H1 (cell line): ENCODE measurements around the gene NAPA. TPM values are rescaled to one million over a fixed set of nuclear protein-coding genes. Genes with fewer than 3 reads are reported as not detected.
A peak's percentile ranks its signal among the peaks of the same experiment; 100 is the strongest.

Experiments used
- CTCF ChIA-PET: fragments of 300-600 bp; sonication (Branson Sonifier 250); formaldehyde crosslinking; loops from one replicate; lab custom pipeline; 2021; ENCODE audit not compliant: partially characterized antibody; lab: Charles Lee
- POLR2A ChIA-PET: fragments of 300-600 bp; sonication (Branson Sonifier 250); formaldehyde crosslinking; loops from one replicate; lab custom pipeline; 2021; ENCODE audit warnings: inconsistent platforms; ENCODE audit not compliant: partially characterized antibody; lab: Charles Lee
- DNase-seq, 2 experiments: peaks; one replicate each; pipeline versions ENCODE4 v3.0.0 to v3.0.0-alpha.2; 2010 to 2022; ENCODE audit warnings: low spot score in 2 of 2, low read depth in 1 of 2, mixed read lengths in 1 of 2
- FAIRE-seq: peaks from 2 replicates; lab custom pipeline; 2011; peaks lifted over from hg19 to GRCh38; lab: Jason Lieb, UNC
- H2AFZ ChIP-seq: 2 replicates; pipeline ENCODE4 v1.8.1; 2012; ENCODE audit warnings: low read length, inconsistent platforms
- H2AK5ac ChIP-seq: 2 replicates; pipeline ENCODE4 v1.6.1; 2013; ENCODE audit warnings: low read depth, low read length
- H2BK120ac ChIP-seq: replicated peaks from 2 replicates; pipeline ENCODE3; 2013; ENCODE audit warnings: low read depth, low read length, inconsistent platforms
- H2BK12ac ChIP-seq: 2 replicates; pipeline ENCODE4 v1.6.1; 2013; ENCODE audit warnings: low read depth, low read length
- H2BK15ac ChIP-seq: 2 replicates; pipeline ENCODE4 v1.6.1; 2013; ENCODE audit warnings: low read length
- H2BK20ac ChIP-seq: 2 replicates; pipeline ENCODE4 v1.6.1; 2013; ENCODE audit warnings: low read length
- H2BK5ac ChIP-seq: 2 replicates; pipeline ENCODE4 v1.6.1; 2013; ENCODE audit warnings: low read depth, low read length
- H3K14ac ChIP-seq: 2 replicates; pipeline ENCODE4 v1.6.1; 2013; ENCODE audit warnings: inconsistent platforms; ENCODE audit not compliant: insufficient read length
- H3K18ac ChIP-seq: 2 replicates; pipeline ENCODE4 v1.6.1; 2013; ENCODE audit warnings: low read length; ENCODE audit errors: extremely low read depth
- H3K23ac ChIP-seq: 2 replicates; pipeline ENCODE4 v1.6.1; 2013; ENCODE audit warnings: inconsistent platforms; ENCODE audit not compliant: insufficient read length
- H3K23me2 ChIP-seq: 2 replicates; pipeline ENCODE4 v1.6.1; 2013; ENCODE audit warnings: low read depth, low read length
- H3K27ac ChIP-seq: 2 replicates; pipeline ENCODE4 v1.6.1; 2011; ENCODE audit warnings: low read depth, low read length, inconsistent platforms
- H3K27me3 ChIP-seq, 4 experiments: replicated peaks in 1 of 4; 1 replicate in 1 of 4; 2 replicates in 3 of 4; pipeline versions ENCODE4 v1.6.1 to v1.8.1; 2011 to 2013; ENCODE audit warnings: low read length in 3 of 4, mild to moderate bottlenecking in 3 of 4, inconsistent platforms in 2 of 4, mixed read lengths in 2 of 4, moderate library complexity in 1 of 4; ENCODE audit not compliant: control insufficient read depth in 3 of 4, insufficient read depth in 3 of 4; ENCODE audit errors: extremely low read depth in 1 of 4
- H3K36me3 ChIP-seq, 4 experiments: 2 replicates each; pipeline versions ENCODE4 v1.6.1 to v1.8.1; 2011 to 2013; ENCODE audit warnings: mild to moderate bottlenecking in 4 of 4, low read length in 3 of 4, moderate library complexity in 2 of 4, control low read depth in 1 of 4, inconsistent platforms in 1 of 4; ENCODE audit not compliant: insufficient read depth in 4 of 4, control insufficient read depth in 2 of 4
- H3K4ac ChIP-seq: replicated peaks from 2 replicates; pipeline ENCODE3; 2013; ENCODE audit warnings: low read length, low read depth, mixed read lengths, inconsistent platforms; ENCODE audit not compliant: insufficient read length
- H3K4me1 ChIP-seq, 4 experiments: replicated peaks in 1 of 4; 1 replicate in 1 of 4; 2 replicates in 3 of 4; pipeline versions ENCODE4 v1.6.1 to v1.8.1; 2011 to 2013; ENCODE audit warnings: low read length in 3 of 4, inconsistent platforms in 2 of 4, mixed read lengths in 1 of 4; ENCODE audit not compliant: insufficient read depth in 4 of 4, control insufficient read depth in 3 of 4
- H3K4me2 ChIP-seq, 2 experiments: 2 replicates each; pipeline versions ENCODE4 v1.6.1 to v1.8.1; 2011 to 2013; ENCODE audit warnings: low read depth in 2 of 2, low read length in 2 of 2, control low read depth in 1 of 2, inconsistent platforms in 1 of 2, mild to moderate bottlenecking in 1 of 2; ENCODE audit not compliant: insufficient read depth in 1 of 2
- H3K4me3 ChIP-seq, 4 experiments: fragments of 200-600, 300-600 bp in 1 of 4; sonication (generic), shearing (Covaris generic), sonication (Bioruptor Twin) in 1 of 4; 2 replicates each; pipeline versions ENCODE4 v1.5.1 to v1.8.1; 2011 to 2016; ENCODE audit warnings: low read length in 4 of 4, low read depth in 3 of 4, control low read depth in 2 of 4, inconsistent platforms in 2 of 4, mild to moderate bottlenecking in 2 of 4, mixed read lengths in 1 of 4, moderate library complexity in 1 of 4; ENCODE audit not compliant: insufficient read depth in 2 of 4; ENCODE audit errors: extremely low read depth in 1 of 4
- H3K56ac ChIP-seq: replicated peaks from 2 replicates; pipeline ENCODE3; 2013; ENCODE audit warnings: low read depth, mild to moderate bottlenecking, mixed read lengths, low read length, inconsistent platforms; ENCODE audit not compliant: insufficient read length
- H3K79me1 ChIP-seq: 2 replicates; pipeline ENCODE4 v1.6.1; 2013; ENCODE audit warnings: low read depth, low read length, control low read depth
- H3K79me2 ChIP-seq, 2 experiments: 2 replicates each; pipeline versions ENCODE4 v1.6.1 to v1.8.1; 2012 to 2013; ENCODE audit warnings: low read length in 2 of 2, mild to moderate bottlenecking in 2 of 2, inconsistent platforms in 1 of 2; ENCODE audit not compliant: insufficient read depth in 2 of 2, control insufficient read depth in 1 of 2
- H3K9ac ChIP-seq, 4 experiments: replicated peaks in 1 of 4; 1 replicate in 1 of 4; 2 replicates in 3 of 4; pipeline versions ENCODE4 v1.6.1 to v1.8.1; 2011 to 2013; ENCODE audit warnings: low read depth in 3 of 4, low read length in 3 of 4, control low read depth in 2 of 4, mild to moderate bottlenecking in 2 of 4, moderate library complexity in 2 of 4, inconsistent platforms in 1 of 4; ENCODE audit errors: extremely low read depth in 1 of 4
- H3K9me3 ChIP-seq, 2 experiments: 2 replicates each; pipeline versions ENCODE4 v1.6.1 to v1.8.1; 2012 to 2013; ENCODE audit warnings: mild to moderate bottlenecking in 2 of 2, moderate library complexity in 2 of 2, control low read depth in 1 of 2, inconsistent platforms in 1 of 2, low read depth in 1 of 2, low read length in 1 of 2, mixed read lengths in 1 of 2; ENCODE audit not compliant: insufficient read depth in 2 of 2
- H4K20me1 ChIP-seq, 2 experiments: replicated peaks in 1 of 2; 2 replicates each; pipeline versions ENCODE3 to v1.8.1; 2011 to 2013; ENCODE audit warnings: inconsistent platforms in 2 of 2, low read length in 2 of 2, mild to moderate bottlenecking in 1 of 2; ENCODE audit not compliant: insufficient read depth in 2 of 2, control insufficient read depth in 1 of 2
- H4K5ac ChIP-seq: 2 replicates; pipeline ENCODE4 v1.6.1; 2013; ENCODE audit warnings: low read length, low read depth, mixed read lengths, inconsistent platforms; ENCODE audit not compliant: insufficient read length
- H4K8ac ChIP-seq: 2 replicates; pipeline ENCODE4 v1.8.0; 2013; ENCODE audit warnings: mild to moderate bottlenecking, moderate library complexity, low read length, inconsistent platforms; ENCODE audit not compliant: insufficient read depth; ENCODE audit errors: extremely low read depth
- H4K91ac ChIP-seq: replicated peaks from 2 replicates; pipeline ENCODE3; 2013; ENCODE audit warnings: low read length, mixed read lengths, inconsistent platforms; ENCODE audit not compliant: insufficient read length
- BACH1 ChIP-seq: IDR thresholded peaks from 2 replicates; pipeline ENCODE4 v1.6.1; 2012; ENCODE audit warnings: low read length, improper control_type of control experiment
- CTCF ChIP-seq, 3 experiments: IDR thresholded peaks; 1 replicate in 2 of 3; 2 replicates in 1 of 3; pipeline versions ENCODE4 v1.5.1 to v1.6.1; 2011; ENCODE audit warnings: low read length in 3 of 3, mild to moderate bottlenecking in 3 of 3, inconsistent platforms in 2 of 3, low read depth in 1 of 3, moderate library complexity in 1 of 3; ENCODE audit not compliant: insufficient read depth in 1 of 3; ENCODE audit errors: control extremely low read depth in 1 of 3
- NANOG ChIP-seq: IDR thresholded peaks from 2 replicates; pipeline ENCODE4 v1.6.1; 2011; ENCODE audit warnings: low read length, low read depth, mild to moderate bottlenecking, inconsistent platforms; ENCODE audit not compliant: insufficient read depth, poor library complexity, severe bottlenecking
- SAP30 ChIP-seq: fragments of 300-600 bp; sonication (generic); IDR thresholded peaks from 2 replicates; pipeline ENCODE4 v1.7.1; 2012; ENCODE audit warnings: low read length, moderate library complexity, mild to moderate bottlenecking, inconsistent platforms; ENCODE audit not compliant: insufficient read depth, insufficient replicate concordance
- SIN3A ChIP-seq, 2 experiments: IDR thresholded peaks in 1 of 2; conservative IDR thresholded peaks in 1 of 2; 2 replicates each; pipeline ENCODE4 v1.6.1; 2011 to 2012; ENCODE audit warnings: low read length in 2 of 2, improper control_type of control experiment in 1 of 2, low read depth in 1 of 2, mild to moderate bottlenecking in 1 of 2
- WGBS, 2 experiments: shearing (Covaris generic) in 1 of 2; methylation state at CpG; one replicate each; pipeline versions ENCODE4 v1.1.6 to v1.1.7; 2013 to 2015; ENCODE audit warnings: low lambda C conversion rate in 2 of 2, mixed read lengths in 2 of 2, inconsistent platforms in 1 of 2, low coverage in 1 of 2, missing lambda C conversion rate in 1 of 2; ENCODE audit not compliant: insufficient replicate concordance in 2 of 2, insufficient coverage in 1 of 2, insufficient read length in 1 of 2; ENCODE audit errors: extremely low coverage in 1 of 2, missing lambda C conversion rate in 1 of 2; 5-methylcytosine and 5-hydroxymethylcytosine counted together
- polyA plus RNA-seq, 7 experiments: library from polyadenylated mRNA; depleted of rRNA in 3 of 7; stranded (reverse) in 5 of 7; unstranded in 2 of 7; fragments of >200 nt in 5 of 7; fragments of 200-250 nt in 2 of 7; gene quantifications; 1 replicate in 5 of 7; 2 replicates in 1 of 7; 4 replicates in 1 of 7; pipeline versions ENCODE4 v1.2.1 to v1.2.3, GENCODE V29; 2011 to 2013; ENCODE audit warnings: missing spikeins in 2 of 7, mixed read lengths in 2 of 7
- total RNA-seq: library from RNA; stranded (reverse); fragmentation: NEBNext Ultra II Directional; extraction: Animal tissue kit (Norgen Biotek cat#: 25700); gene quantifications from 2 replicates; pipeline ENCODE4 v1.2.1, GENCODE V29; 2021

NAPA gene
- total and polyA plus RNA-seq, 2 of the 8 experiments (the other 6 are each of a cell fraction or from before 2014, with no cell fraction given) = 58.5 to 78.2 TPM

- peak overlapping the region; percentile 34 for H4K5ac ChIP-seq
- no peak overlapping the region for H3K14ac ChIP-seq
- no peaks in the 10 kb centered on the region for H3K36me3 ChIP-seq
- H2BK12ac ChIP-seq = peak overlapping the region; percentile 68; the same call in 1 of the 2 replicates
- no peak overlapping the region for H3K23ac ChIP-seq
- FAIRE-seq = no peak
- H3K9ac ChIP-seq = peak overlapping the region; percentile 81 to 92 (median 85)
- CTCF ChIA-PET = interaction anchor here (0.6 to 2.9 kb wide), 10 partner anchors 11 to 274 kb away, joined by 3 to 15 read pairs (median 5); no protein-coding TSS in a partner anchor
- H4K20me1 ChIP-seq = peaks cover 3 to 23% of the 10 kb centered on the region in 2 experiments
- no peaks in the 10 kb centered on the region for H3K9me3 ChIP-seq
- H3K4me2 ChIP-seq = peak overlapping the region; percentile 81 to 90
- no peak overlapping the region for H2AK5ac ChIP-seq
- peak overlapping the region; percentile 31; the same call in 1 of the 2 replicates for H4K8ac ChIP-seq
- 12% methylated on average over 36 of the region's 40 CpGs; no CpG with 5 or more reads in 1 of the 2 experiments for WGBS, 2 experiments
- DNase-seq = no peak
- TF ChIP-seq CTCF (IDR thresholded peaks at IDR 0.05; ENCODE audit: control extremely low read depth in 1 of 3, insufficient read depth in 1 of 3, low read depth in 1 of 3, low read length in 3 of 3) (no peak), SIN3A (conservative IDR thresholded peaks at IDR 0.05 in 1 of 2, IDR thresholded peaks at IDR 0.05 in 1 of 2; ENCODE audit: low read depth in 1 of 2, low read length in 2 of 2) (no peak), SAP30 (peak; percentile 87), BACH1 (no peak), NANOG (no peak)
- no peak overlapping the region; the same call in 1 of the 2 replicates for H3K18ac ChIP-seq
- H2BK5ac ChIP-seq = peak overlapping the region; percentile 92
- H2BK15ac ChIP-seq = no peak overlapping the region
- no peaks in the 10 kb centered on the region for H3K27me3 ChIP-seq
- peaks cover 0 to 3% (median 3%) of the 10 kb centered on the region in 4 experiments; a peak in 5 of 7 replicates for H3K4me1 ChIP-seq
- H3K56ac ChIP-seq = peak overlapping the region; percentile 63
- no peak overlapping the region for H2BK120ac ChIP-seq
- H3K23me2 ChIP-seq = peaks cover 6% of the 10 kb centered on the region; the same call in 1 of the 2 replicates
- H3K79me2 ChIP-seq = peaks cover 6 to 52% of the 10 kb centered on the region in 2 experiments; a peak in 3 of 4 replicates
- H3K4ac ChIP-seq = peak overlapping the region; percentile 59
- H2AFZ ChIP-seq = no peak overlapping the region
- POLR2A ChIA-PET = interaction anchor here (1.1 to 1.7 kb wide), 3 partner anchors 78 to 143 kb away, joined by 3 to 4 read pairs (median 4); no protein-coding TSS in a partner anchor
- peak overlapping the region; percentile 60; the same call in 1 of the 2 replicates for H3K27ac ChIP-seq
- H2BK20ac ChIP-seq = no peak overlapping the region
- no peak overlapping the region for H4K91ac ChIP-seq
- H3K79me1 ChIP-seq = peaks cover 25% of the 10 kb centered on the region
- H3K4me3 ChIP-seq = peak overlapping the region; percentile 88 to 96 (median 94)
Measured at GRCh38 chr19:47514151-47514868, 553 bp downstream of the NAPA start.
